ENCODE data around the gene IQUB.

IQUB gene

DNA sequence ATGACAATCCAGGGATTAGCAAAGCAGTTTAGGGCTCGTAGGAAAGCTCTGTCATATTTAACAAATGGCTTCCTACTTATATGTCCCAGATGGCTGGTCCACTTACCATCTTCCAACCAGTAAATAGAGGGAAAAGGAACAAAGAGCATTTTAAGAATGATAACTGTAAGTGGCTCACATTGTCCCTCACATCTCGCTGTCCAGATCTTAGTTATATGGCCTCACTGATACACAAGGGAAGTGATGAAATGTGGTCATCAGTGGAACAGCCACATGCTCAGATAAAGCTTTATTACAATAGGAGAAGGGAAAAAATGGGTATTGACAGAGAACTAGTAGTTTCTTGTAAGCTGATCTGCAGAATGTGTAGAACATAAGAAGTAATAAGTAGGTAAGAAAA is 35.8 kb downstream of the IQUB start:
- TF ChIP-seq, protein P1, sequence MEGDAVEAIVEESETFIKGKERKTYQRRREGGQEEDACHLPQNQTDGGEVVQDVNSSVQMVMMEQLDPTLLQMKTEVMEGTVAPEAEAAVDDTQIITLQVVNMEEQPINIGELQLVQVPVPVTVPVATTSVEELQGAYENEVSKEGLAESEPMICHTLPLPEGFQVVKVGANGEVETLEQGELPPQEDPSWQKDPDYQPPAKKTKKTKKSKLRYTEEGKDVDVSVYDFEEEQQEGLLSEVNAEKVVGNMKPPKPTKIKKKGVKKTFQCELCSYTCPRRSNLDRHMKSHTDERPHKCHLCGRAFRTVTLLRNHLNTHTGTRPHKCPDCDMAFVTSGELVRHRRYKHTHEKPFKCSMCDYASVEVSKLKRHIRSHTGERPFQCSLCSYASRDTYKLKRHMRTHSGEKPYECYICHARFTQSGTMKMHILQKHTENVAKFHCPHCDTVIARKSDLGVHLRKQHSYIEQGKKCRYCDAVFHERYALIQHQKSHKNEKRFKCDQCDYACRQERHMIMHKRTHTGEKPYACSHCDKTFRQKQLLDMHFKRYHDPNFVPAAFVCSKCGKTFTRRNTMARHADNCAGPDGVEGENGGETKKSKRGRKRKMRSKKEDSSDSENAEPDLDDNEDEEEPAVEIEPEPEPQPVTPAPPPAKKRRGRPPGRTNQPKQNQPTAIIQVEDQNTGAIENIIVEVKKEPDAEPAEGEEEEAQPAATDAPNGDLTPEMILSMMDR (IDR thresholded peaks at IDR 0.05; ENCODE audit: low read depth, low read length): no peak
- DNase-seq (ENCODE audit: extremely low read depth, low read depth): no peak

DNA sequence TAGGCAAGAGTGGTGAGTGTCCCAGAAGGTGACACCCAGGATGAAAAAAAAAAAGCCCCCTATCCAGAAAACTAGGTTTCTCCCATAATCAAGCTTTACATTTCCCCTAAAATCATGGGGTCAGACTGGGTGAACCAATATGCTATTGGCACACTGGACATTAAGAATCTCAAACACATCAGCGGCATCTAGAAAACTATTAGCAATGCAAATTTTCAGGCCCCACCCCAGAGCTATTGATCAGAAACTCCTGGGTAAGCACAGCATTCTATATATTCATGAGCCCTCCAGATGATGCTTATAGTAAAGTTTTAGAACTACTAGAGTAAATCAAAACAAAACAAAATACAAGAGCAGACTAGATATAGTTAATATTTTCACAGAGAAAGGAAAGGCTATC is 36.4 kb downstream of the IQUB start:
- TF ChIP-seq, protein P1 (IDR thresholded peaks at IDR 0.05; ENCODE audit: low read depth, low read length): no peak
- DNase-seq (ENCODE audit: extremely low read depth, low read depth): no peak

DNA sequence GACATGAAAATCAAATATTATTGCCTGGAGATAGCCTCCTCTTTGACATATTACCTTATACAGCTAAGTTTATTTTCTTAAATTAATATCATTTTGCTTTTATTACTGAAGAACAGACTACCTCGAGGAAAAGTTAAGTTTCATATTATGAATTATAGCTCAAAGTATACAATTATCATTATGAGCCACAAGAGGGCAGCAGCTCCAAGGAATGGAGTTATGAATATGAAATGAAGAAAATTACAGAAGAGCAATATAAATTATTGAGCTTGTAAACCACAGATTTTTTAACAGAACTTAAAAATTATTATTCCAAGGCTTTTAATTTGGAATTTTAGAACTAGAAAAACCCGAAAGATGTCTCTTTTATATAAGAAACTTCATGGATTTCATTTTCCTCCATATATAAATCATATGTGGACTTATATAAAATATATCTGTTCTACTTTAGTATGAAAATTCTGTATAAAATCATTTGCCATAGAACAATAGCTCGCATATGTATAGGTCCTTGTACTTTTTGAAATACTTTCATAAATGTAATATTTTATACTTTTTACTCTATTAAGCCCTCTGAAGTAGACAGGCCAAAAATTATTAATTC is 40.1 kb downstream of the IQUB start:
- DNase-seq (ENCODE audit: extremely low read depth, low read depth): no peak
- TF ChIP-seq, protein P1 (IDR thresholded peaks at IDR 0.05; ENCODE audit: low read depth, low read length): peak; percentile 64

DNA sequence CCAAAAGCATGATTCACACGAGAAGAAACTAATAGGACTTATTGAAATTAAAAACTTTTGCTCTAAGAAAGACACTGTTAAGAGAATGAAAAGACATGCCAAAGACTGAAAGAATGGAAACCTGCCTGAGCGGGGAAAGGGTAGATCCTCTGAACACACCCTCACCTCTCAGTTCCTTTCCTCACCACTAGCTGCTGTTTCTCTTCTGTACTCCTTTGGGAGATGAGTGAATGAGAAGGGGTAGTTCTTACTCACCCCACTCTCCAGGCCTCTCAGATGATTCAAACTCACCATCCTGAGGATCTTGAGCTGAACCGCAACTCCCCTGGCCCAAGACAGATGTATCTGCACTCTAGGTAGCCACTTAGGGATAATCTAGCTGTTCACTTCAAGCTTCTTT is 41.9 kb downstream of the IQUB start:
- DNase-seq (ENCODE audit: extremely low read depth, low read depth): no peak
- TF ChIP-seq, protein P1 (IDR thresholded peaks at IDR 0.05; ENCODE audit: low read depth, low read length): no peak

- TF ChIP-seq, protein P1 (IDR thresholded peaks at IDR 0.05; ENCODE audit: low read depth, low read length): no peak
- no peak for DNase-seq (ENCODE audit: extremely low read depth, low read depth)
These were observed 48.7 kb downstream of the IQUB start for GRCh38 chr7:123485721-123486120.

DNA sequence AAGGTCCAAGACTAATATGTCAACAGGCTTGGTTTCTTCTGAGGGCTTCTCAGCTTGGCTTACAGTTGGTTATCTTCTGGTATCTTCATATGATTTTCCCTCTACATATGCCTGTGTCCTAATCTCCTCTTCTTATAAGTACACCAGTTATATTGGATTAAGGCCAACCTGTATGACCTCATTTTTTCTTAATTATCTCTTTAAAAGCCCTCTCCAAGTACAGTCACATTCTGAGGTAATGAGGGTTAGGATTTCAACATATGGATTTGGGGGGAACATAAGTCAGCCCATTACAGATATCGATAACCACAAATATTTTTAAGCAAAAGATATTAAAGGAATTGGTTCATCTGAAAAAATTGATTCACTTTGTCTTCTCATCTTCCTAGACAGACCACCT is 49.2 kb downstream of the IQUB start:
- TF ChIP-seq, protein P1 (IDR thresholded peaks at IDR 0.05; ENCODE audit: low read depth, low read length): no peak
- DNase-seq (ENCODE audit: extremely low read depth, low read depth): no peak

DNA sequence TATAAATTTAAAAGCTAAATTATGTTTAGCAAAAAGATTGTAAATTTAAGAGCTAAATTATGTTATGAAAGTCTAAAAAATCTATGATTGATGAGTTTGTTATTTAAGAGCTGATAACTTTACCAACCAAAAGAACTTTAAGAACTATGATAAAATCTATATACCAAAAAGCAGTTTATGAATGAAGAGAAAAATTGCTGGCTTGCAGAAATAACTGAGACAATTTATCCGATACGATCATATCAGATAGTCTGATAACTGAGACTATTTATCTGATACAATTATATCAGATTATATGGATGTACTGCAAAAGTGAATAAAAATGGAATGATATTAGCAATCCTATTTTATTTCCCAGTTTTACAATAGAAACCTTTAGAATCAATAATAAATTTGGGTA is 50.2 kb downstream of the IQUB start:
- TF ChIP-seq, protein P1 (IDR thresholded peaks at IDR 0.05; ENCODE audit: low read depth, low read length): no peak
- no peak for DNase-seq (ENCODE audit: extremely low read depth, low read depth)

Data from AG09319 (cell line).